SH-SY5Y (cell line): ENCODE data around the gene LAMC2.

Experiments
- GATA2 ChIP-seq: IDR thresholded peaks from 2 replicates; pipeline ENCODE4 v1.6.1; 2011; ENCODE audit warnings: mild to moderate bottlenecking, low read depth, low read length
- GATA3 ChIP-seq: IDR thresholded peaks from 2 replicates; pipeline ENCODE4 v1.6.1; 2011; ENCODE audit warnings: low read depth, mild to moderate bottlenecking, low read length, moderate library complexity

The LAMC2 gene

DNA sequence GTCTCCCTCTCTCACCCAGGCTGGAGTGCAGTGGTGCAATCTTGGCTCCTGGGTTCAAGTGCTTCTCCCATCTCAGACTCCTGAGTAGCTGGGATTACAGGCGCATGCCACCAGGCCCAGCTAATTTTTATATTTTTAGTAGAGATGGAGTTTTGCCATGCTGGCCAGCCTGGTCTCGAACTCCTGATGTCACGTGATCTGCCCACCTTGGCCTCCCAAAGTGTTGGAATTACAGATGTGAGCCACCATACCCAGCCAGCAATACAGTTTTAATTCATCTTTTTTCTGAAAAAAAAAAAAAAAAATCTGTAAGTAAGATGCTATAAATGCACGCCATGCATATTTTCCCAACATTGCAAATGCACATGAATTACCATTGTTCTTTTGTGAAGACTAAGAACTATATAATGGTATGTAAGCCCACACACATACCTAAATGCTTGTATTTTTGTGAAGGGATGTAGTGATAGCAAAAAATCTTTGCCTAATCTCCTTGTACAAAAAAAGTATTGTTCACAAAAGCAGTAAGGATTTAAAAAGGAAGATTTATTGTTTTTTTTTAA lies 8.0 kb downstream of the LAMC2 start:
- TF ChIP-seq GATA2, result no peak
- no peak for TF ChIP-seq GATA3

DNA sequence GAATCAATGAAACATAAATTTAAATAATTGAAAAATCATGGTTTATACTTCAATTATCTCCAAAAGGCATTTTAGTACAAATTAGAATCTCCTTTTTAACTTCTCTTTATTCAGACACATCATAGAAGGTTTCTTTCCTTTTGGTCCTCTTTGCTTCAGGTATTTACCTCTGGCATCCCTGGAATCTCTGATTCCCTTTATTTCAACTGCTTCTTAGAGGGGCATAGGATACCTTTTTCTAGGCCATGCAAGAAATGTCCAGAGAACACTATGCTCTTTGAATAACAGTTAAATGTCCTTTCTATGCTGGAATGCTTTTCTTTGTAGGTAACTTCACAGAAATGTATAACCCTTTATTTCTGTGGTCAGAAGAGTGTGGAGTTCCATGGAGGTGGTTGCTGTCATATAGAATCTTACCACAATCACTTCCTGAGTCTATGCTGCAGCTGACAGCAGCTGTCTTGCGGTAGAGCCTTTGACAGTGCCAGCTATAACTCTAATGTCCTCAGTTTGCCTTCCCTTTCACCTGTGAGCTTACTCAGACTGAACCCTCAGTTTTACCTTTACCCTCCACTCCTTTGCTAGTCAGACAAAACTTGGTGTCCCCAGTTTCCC lies 8.6 kb downstream of the LAMC2 start:
- TF ChIP-seq GATA2 (no peak), GATA3 (no peak)

DNA sequence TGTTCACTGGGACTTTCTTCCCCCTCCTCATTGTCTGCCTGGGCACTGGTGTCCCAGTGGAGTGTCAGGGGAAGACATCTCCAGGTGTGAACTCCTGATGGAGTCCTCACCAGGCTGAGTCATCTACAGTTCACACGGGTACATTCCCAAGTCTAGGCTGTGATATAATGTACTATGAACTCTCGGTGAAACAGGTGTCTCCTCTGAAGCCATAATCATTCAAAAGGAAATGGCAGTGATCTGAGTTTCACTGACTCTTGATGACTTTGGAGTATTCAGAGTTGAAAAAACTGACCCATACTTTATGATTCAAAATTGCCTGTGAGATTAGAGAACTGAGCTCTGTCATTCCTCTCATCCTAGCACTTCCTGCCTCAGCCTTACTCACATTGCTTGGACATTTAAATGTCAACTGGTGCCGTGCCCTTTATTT lies 9.1 kb downstream of the LAMC2 start:
- TF ChIP-seq GATA3 (no peak), GATA2 (no peak)

DNA sequence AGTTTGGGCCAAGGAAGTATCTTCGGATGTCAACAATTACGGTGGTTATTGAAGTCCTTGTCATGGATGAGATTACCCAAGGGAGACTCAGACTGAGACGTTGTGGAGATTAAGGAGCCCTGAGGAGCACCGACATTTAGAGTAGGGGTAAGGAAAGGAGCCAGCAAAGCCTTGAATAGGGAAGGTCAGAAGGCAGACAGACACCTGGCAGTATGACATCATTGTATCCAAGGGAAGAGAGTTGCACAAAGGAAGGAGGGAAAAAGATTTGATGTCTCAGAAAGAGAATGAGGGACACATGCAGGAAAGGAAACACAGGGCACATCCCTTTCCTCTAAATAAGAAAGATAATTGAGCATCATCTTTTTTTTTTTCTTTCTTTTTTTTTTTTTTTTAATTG lies 11.7 kb downstream of the LAMC2 start:
- TF ChIP-seq GATA2 (no peak), GATA3 (no peak)

DNA sequence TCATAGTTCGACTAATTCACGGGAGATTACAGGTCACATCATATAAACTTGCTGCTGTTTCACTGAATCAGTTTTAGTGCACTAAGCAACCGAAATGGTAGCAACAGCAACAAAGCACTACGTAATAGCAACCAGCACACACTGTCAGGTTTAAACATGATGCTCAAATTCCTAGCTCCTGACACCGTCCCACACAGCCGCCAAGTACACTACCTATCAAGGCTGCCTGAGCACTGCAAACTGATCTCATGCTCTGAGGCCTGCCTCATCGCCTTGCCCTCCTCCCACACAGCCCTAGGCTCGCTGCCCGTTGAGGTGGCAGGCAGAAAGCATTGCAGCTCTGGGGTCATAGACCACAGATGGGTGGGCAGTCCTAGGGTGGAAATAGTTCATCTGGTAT lies 12.4 kb downstream of the LAMC2 start:
- TF ChIP-seq GATA3 (no peak), GATA2 (no peak)

DNA sequence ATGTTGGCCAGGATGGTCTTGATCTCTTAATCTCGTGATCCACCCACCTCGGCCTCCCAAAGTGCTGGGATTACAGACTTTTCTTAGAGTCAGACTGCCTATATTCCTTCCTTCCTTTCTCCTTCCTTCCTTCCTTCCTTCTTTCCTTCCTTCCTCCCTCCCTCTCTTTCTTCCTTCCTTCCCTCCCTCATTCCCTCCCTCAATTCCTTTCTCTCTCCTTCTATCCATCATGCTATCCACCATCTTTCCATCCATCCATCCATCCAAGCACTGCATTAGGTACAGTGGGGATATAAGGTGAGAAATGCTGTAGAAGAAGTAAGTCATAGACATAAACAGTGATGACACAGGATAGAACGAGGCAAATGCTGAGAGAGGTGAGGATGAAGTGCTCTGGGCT lies 13.2 kb downstream of the LAMC2 start:
- TF ChIP-seq GATA3, result no peak
- TF ChIP-seq GATA2, result no peak

DNA sequence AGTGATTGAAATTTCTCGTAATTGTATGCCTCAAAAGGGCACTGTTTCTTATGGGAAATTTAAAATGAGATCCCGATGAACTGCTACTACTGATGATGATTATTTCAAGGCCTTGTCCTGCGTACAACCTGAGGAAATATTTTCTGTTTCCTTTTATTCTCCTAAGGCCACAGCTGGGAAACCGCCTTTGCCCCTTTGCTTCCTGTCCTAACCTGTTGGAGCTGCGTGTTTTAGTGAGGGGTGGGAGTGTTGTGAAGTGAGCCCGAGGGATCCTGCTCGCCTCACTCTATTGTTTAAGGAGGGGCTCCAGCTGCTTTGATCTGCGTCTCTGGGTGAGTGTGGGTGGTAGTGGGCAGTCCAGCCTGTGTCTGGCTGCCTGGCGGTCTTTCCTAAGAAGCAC lies 14.4 kb downstream of the LAMC2 start:
- TF ChIP-seq GATA2, result no peak
- no peak for TF ChIP-seq GATA3

DNA sequence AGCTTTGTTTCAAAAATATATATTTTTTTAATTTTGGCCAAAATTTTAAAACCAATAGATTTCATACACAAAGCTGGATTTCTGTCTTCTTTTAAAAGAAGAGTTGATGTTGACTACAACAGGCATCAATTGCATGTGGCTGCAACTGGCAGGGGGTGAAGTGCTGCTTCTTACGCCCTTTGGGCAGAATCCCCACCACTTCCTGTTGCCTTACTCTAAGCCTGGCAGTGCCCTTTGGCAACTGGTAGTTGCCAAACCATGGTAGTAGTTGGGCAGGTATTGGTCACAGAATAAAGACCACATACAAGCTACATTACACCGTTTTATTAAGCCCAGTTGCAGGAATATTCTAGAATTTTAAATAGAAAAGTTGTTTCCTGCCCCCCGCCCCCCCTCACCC lies 17.0 kb downstream of the LAMC2 start:
- no peak for TF ChIP-seq GATA2
- no peak for TF ChIP-seq GATA3

DNA sequence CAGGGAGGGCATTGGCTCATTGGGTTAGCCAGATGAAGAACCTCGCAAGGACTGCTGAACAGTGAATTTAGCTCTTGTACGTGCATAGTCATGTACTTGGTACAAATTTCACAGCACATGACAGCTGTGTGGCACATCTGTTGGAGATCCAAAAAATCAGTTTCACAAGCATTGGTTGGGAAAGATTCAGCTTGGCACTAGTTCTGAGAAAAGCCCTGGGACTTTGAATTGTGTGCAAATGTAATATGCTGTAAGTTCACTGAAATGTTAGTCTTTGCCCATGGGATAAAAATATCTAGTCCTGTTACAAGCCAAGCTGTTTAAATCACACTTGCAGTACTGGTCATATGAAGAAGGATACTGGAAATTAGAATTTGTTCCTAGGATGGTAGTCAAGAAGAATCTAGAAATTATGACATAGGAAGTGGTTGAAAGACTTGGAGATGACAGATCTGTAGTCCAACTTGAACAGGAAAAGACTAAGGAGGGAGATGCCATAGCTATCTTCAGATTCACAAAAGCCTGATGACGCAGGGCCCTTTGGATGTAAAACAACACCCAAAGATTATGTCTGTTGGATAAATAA lies 19.2 kb downstream of the LAMC2 start:
- TF ChIP-seq GATA2 (no peak), GATA3 (no peak)

DNA sequence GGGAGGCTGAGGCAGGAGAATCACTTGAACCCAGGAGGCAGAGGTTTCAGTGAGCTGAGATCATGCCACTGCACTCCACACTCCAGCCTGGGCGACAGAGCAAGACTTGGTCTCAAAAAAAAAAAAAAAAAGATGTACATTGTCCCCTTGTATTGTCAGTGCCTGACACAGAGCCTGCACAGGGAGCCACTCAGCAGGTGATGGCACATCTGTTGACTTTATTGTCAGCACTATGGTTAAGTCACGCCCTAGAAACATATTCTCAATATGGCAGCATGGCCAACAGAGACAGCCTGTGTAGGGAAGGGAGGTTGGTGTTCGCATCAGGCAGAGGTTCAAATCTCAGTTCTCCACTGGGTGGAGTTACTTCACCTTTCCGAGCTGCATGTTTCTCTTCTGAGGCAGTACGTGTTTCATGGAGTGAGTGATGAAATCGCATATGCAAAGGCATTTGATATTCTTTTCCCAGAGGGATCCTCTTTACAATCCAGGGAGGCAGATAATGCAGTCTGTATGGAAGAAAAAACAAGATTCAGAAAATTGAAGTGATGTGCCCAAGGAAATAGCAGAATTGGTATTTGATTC lies 20.6 kb downstream of the LAMC2 start:
- no peak for TF ChIP-seq GATA3

DNA sequence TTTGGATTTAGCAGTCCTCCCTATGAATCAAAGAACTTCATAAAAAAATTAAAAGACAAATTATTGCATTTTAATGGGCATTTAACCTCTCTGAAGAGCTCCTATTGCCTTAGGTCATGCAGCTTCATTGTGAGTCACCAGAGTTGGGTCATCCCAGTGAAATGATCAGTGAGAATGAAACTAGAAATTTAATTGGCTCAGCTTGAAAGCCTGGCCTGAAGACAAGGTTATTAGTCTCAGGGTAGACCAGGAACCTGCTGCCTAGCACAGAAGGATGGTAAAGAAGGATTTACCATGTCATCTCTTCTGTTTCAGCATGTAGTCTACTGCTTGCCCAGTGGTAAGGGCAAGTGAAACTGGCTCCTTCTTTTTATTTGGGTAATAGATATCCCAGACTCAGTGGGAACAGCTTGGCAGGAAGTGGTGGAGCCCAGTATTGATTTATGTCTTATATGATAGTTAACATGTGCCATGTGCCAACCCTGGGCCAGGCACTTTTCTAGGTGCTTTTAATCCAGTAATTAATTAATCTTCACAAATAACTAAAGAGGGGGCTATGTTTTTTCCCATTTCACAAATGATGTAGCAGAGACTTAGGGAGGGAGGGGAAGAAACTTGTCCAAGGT lies 23.6 kb downstream of the LAMC2 start:
- TF ChIP-seq GATA2 (no peak), GATA3 (no peak)

DNA sequence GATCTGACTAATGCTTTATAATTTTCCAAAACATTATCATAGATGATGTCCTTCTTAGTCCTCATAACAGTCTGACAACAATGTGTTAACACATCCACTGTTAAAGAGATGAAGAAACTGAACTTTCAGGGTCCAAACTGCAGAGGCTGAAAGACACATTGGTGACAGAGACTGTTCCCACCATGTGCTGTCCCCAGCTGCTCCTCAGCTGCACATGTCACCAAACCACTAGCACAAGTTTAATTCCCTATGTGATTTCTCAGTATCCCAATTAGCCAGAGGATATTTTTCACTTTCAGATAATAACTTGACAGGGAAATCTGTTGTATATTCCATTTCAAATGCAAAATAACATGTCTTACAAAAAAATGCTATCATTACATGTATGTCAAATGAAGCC lies 24.6 kb downstream of the LAMC2 start:
- TF ChIP-seq GATA2 (no peak), GATA3 (no peak)

DNA sequence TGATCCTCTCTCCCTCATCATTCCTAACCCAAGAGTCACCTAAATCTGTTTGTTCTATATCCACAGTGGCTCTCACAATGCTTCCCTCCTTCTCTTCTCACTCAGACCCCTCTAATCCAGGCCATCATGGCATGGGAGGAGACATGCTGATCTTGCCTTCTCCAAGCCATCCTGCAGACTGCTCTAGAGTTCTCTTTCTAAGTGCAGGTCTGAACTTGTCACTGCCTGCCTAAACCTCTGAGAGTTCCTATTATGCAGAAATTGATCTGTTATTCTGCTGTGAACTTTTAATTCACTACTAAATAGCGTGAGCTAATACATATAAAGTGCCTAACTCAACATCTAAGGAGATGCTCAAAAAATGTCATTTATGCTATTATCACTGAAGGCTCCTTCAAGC lies 26.8 kb downstream of the LAMC2 start:
- no peak for TF ChIP-seq GATA3
- no peak for TF ChIP-seq GATA2

DNA sequence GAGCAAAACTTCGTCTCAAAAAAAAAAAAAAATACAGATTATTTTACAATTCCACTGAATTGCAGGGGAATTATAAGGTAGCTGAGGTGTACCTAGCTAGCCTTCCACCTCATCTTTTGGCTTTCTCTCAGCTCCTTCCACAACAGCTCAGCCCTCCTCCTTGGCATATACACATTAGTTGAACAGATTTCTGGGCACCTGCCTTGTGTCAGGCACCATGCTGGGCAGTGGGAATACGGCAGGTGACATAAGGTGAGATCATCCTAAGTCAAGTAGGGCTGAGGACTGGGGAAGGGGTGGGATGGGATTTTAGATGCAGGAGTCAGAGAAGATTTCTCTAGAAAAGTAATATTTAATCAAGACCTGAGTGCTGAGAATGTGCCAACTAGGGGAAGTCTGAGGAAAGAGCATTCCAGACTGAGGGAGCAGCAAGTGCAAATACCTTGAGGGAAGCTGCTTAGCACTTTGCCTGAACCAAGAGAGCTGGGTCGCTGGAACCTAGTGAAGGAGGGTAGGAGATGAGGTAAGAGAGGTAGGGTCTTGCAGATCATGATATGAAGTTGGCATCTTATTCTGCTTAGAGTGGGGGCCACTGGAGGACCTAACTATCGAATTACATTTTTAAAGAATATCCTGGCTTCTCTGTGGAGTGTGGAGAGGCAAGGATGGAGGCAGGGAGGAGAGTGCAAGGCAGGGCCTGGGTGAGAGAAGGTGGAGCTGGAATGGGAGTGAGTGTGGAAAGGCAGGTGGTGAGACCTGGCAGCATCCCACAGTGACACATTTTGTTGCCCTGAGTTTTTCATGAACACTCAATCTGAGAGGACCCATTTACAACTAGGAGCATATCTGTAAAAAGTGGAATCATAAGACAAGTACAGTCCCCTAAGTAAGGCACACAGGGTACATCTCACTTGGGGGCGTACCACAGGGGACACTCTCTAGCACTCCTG lies 28.2 kb downstream of the LAMC2 start:
- no peak for TF ChIP-seq GATA3
- no peak for TF ChIP-seq GATA2
